Omental fat pad (tissue), 4 donors: ENCODE results near the gene RPS6KA4. TPM values are rescaled to one million over a fixed set of nuclear protein-coding genes. Genes with fewer than 3 reads are reported as not detected.

Experiments used
- ATAC-seq: fragments of 150-250 bp; one replicate; pipeline ENCODE4 v1.9.1; 2016; ENCODE audit warnings: mild to moderate bottlenecking, moderate library complexity; ENCODE audit not compliant: low FRiP score
- DNase-seq: peaks from one replicate; pipeline ENCODE4 v3.0.0-alpha.2; 2019; ENCODE audit warnings: low spot score
- total RNA-seq, 4 donors: library from RNA; depleted of rRNA; stranded (reverse); fragments of >200 nt; gene quantifications; one replicate each; pipeline ENCODE4 v1.1.0, GENCODE V29; 2016
- TF ChIP-seq, protein P1 (sequence below), 3 donors: fragments of 450-650 bp; IDR thresholded peaks; one replicate each; pipeline ENCODE4 v1.5.1; 2016 to 2017; ENCODE audit warnings: antibody characterized with exemption in 3 of 3, mild to moderate bottlenecking in 3 of 3, moderate library complexity in 2 of 3

The RPS6KA4 gene
- total RNA-seq, 4 donors from 2014 or later = 15.7 to 64.2 (median 28.1) TPM

DNA sequence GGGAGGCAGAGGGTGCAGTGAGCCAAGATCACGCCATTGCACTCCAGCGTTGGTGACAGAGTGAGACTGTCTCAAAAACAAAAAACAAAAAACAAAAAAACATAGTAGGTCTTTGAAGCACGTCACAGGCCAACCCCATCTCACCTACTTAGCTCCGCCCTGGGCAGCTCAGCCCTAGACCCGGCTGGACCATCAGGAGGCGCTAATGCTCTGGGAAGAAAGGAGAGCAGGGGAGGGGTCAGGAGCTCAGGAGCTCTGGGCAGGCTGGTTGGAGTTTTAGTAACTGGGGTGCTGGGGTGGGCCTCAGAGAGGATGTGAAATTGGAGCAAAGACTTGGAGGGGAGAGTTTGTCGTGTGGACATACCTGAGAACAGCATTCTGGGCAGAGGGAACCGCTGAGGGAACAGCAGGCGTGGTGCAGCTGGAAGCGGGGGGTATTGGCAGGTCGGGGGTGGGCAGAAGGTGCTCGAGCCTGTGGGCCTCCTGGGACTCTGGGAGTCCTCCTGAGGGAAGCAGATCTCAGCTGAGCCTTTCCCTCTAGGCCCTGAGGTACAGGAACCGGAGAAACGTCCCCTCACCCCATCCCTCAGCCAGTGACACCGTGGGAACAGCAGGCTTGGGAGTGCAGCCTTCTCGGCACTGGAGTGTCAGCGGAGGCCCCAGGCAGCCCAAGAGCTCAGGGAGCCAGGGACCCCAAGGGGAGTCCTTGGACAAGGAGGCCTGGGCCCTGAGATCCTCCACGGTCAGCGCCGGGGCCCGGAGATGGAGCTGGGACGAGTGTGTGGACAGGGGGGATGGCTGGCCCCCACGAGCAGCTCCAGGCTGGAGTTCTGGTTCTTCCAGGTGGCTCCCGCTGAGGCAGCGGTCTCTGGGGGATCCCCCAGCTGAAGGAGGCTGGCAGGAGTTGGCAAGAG, 2.2 kb upstream of the RPS6KA4 start:
- DNase-seq = no peak
- TF ChIP-seq, protein P1, sequence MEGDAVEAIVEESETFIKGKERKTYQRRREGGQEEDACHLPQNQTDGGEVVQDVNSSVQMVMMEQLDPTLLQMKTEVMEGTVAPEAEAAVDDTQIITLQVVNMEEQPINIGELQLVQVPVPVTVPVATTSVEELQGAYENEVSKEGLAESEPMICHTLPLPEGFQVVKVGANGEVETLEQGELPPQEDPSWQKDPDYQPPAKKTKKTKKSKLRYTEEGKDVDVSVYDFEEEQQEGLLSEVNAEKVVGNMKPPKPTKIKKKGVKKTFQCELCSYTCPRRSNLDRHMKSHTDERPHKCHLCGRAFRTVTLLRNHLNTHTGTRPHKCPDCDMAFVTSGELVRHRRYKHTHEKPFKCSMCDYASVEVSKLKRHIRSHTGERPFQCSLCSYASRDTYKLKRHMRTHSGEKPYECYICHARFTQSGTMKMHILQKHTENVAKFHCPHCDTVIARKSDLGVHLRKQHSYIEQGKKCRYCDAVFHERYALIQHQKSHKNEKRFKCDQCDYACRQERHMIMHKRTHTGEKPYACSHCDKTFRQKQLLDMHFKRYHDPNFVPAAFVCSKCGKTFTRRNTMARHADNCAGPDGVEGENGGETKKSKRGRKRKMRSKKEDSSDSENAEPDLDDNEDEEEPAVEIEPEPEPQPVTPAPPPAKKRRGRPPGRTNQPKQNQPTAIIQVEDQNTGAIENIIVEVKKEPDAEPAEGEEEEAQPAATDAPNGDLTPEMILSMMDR (IDR thresholded peaks at IDR 0.05) = no peak
- ATAC-seq = no peak

DNA sequence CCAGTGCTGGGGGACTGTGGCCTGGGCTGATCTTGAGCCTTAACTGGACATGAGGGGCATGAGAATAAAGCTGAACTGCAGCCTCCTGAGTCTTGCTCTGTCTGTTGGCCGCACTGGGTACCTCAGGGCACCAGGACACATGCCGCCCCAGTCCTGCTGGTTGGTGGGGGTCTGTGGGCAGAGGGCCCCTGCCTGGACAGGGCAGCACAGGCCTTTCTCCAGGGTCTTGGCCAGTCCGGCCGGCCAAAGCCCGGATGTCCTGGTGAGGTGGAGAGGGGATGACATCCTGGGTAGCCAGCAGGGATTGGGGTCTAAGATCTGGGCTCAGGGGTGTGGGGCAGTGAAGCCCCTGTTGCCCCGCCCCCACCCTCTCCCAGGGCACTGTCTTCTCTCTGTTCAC, 1.5 kb upstream of the RPS6KA4 start:
- DNase-seq (no peak), ATAC-seq (no peak)
- TF ChIP-seq, protein P1 (IDR thresholded peaks at IDR 0.05) = no peak

DNA sequence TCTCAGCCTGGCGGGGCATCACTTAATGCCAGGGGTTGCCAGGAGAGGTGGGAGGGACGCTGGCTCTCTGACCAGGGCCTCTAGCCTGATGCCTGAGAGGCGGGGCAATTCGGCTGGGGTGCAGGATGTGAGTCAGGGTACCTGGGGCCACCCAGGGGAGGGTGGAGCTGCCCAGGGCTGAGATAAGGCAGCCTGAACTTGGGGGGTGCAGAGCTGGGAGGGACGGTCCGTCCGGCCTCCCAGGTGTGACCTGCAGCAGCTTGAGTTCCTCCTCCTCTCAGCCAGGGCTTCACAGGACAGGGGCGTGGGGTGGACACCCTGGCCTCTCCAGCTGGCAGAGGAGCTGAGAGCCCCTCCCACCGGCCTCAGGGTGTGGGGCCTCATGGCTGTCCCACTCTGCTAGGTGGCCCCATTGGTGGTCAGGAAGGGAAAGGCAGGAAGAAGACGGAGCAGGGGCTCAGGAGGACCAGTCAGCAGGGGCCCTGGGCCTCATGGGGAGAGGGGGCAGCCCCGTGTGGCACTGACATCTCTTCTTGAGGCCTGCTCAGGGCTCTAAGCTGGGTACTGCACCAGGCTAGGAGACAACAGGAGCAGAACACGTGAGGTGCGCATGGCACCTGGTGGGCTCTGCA, 942 bp upstream of the RPS6KA4 start:
- TF ChIP-seq, protein P1 (IDR thresholded peaks at IDR 0.05) = no peak
- DNase-seq = no peak
- peak; percentile 43 for ATAC-seq

DNA sequence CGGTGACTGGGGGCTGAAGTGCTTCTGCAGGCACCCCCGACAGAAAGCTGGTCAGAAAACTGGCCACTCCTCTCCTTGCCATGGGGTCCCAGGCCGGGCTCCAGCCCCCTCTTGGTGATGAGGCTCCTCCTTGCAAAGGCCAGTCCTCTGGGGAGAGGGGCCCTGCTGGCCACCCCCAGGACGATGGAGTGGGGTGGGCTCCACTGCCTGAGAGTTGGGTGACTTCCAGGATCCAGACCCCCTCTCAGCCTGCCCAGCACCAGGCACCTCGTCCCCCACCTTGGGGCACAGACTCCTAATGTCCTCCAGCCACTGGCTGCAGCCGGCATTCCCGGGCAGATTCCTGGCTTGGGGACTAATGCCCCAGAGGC, 441 bp upstream of the RPS6KA4 start:
- TF ChIP-seq, protein P1 (IDR thresholded peaks at IDR 0.05) = no peak
- ATAC-seq (no peak), DNase-seq (no peak)

DNA sequence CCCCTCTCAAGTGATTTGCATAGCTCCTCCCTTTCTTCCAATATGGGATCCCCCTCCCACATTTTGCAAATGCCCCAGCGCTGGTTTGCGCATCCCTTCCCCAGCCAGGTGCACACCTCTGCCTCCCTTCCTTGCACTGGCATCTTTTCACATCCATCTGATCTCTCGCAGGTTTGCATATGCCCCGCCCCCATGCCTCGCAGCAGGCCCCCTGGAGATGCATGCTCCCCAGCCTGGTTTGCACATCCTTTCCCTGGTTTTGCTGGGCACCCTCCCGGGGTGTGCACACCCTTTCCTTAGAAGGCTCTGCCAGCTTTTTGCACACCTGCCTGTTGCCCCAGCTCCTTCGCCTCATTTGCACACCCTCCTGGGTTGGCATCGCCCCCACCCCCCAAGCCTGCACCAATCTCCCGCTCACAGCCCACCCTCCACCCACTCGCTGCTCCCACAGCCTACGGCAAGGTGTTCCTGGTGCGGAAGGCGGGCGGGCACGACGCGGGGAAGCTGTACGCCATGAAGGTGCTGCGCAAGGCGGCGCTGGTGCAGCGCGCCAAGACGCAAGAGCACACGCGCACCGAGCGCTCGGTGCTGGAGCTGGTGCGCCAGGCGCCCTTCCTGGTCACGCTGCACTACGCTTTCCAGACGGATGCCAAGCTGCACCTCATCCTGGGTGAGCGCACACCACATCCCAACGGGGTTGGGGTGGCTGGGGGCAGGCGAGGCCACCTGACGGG, 917 bp downstream of the RPS6KA4 start:
- TF ChIP-seq, protein P1 (IDR thresholded peaks at IDR 0.05) = no peak
- ATAC-seq (no peak), DNase-seq (no peak)

DNA sequence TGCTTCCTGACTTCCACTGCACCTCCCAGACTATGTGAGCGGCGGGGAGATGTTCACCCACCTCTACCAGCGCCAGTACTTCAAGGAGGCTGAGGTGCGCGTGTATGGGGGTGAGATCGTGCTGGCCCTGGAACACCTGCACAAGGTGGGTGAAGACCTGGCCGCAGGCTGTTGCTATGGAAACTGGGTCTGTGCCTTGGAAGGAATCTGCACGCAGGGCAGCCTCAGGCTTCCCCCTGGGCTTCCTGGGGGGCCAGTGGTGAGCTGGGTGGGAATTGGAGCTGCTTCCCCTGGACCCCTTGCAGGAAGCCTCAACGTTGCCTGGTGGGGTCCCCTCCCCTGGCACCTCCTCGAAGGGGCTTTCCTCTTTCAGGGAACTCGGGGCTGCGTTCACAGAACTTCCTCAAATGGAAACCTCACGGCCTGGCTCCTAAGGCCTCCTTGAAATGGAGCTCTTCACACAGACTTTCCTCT, 1.5 kb downstream of the RPS6KA4 start:
- DNase-seq (no peak), ATAC-seq (no peak)
- TF ChIP-seq, protein P1 (IDR thresholded peaks at IDR 0.05) = no peak
